Cardiac muscle cell (in vitro differentiated cells and primary cell): ENCODE data around the gene LHFPL4. TPM values are rescaled to one million over a fixed set of nuclear protein-coding genes. Genes with fewer than 3 reads are reported as not detected.
"Not testable (repeated sequence)": the region's sequence is repeated elsewhere in the genome, so short reads cannot be mapped to it uniquely, and the experiment has no call there.

Source experiments
- DNase-seq, 2 donors: peaks; one replicate each; pipeline versions ENCODE4 v3.0.0 to v3.0.0-alpha.2; 2010 to 2017; ENCODE audit warnings: low read depth in 1 of 2, low spot score in 1 of 2
- H3K27ac ChIP-seq: fragments of 200-600 bp; sonication (generic); 2 replicates; pipeline ENCODE4 v1.5.1; 2016
- H3K27me3 ChIP-seq: fragments of 200-600 bp; sonication (generic); 2 replicates; pipeline ENCODE4 v1.6.0; 2016; ENCODE audit warnings: control low read depth
- H3K36me3 ChIP-seq: fragments of 200-600 bp; sonication (generic); 2 replicates; pipeline ENCODE4 v1.5.1; 2016; ENCODE audit warnings: control low read depth
- H3K4me1 ChIP-seq: fragments of 200-600 bp; sonication (generic); 2 replicates; pipeline ENCODE4 v1.8.1; 2017; ENCODE audit warnings: low read depth, mild to moderate bottlenecking, mixed run types
- H3K4me3 ChIP-seq: fragments of 200-600 bp; sonication (generic); 2 replicates; pipeline ENCODE4 v1.5.1; 2016; ENCODE audit warnings: mild to moderate bottlenecking
- H3K9me3 ChIP-seq: fragments of 200-600 bp; sonication (generic); 2 replicates; pipeline ENCODE4 v1.5.1; 2017; ENCODE audit warnings: low read depth, mild to moderate bottlenecking, control low read depth
- CTCF ChIP-seq: IDR thresholded peaks from 2 replicates; pipeline ENCODE4 v1.5.1; 2012; ENCODE audit warnings: low read depth, mild to moderate bottlenecking, low read length
- polyA plus RNA-seq: library from polyadenylated mRNA; unstranded; fragments of >200 nt; fragmentation: Nextera tagmentation; extraction: Ambion mirVana; gene quantifications from 2 replicates; pipeline ENCODE4 v1.2.1, GENCODE V29; 2016
- total RNA-seq: library from RNA; depleted of rRNA; stranded (reverse); fragments of >200 nt; gene quantifications from 2 replicates; pipeline ENCODE4 v1.2.3, GENCODE V29; 2016

The LHFPL4 gene
- total and polyA plus RNA-seq, 2 experiments from 2014 or later, result 0.24 TPM; not detected in 1

DNA sequence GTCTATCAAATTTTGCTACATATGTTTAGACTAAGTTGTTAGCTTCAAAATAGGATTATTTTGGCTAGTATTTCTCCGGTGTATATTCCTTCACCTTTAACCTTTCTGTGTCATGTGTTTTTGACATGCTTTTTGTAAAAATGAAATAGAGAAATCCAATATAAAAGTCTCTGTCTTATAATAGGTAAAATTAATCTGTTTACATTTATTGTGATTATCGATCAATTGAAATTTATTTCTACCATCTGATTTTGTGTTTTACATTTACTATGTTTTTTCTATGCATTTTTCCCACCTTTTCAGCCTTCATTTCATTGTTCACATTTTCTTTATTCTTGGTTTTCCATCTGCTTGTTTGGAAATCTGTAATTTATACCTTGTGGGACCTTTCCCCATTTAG is 11.7 kb upstream of the LHFPL4 start:
- no peaks in the 10 kb centered on the region for H3K36me3 ChIP-seq
- no peaks in the 10 kb centered on the region for H3K4me1 ChIP-seq
- H3K27me3 ChIP-seq, result no peaks in the 10 kb centered on the region
- H3K9me3 ChIP-seq, result no peaks in the 10 kb centered on the region
- no peak overlapping the region for H3K4me3 ChIP-seq
- TF ChIP-seq CTCF, result no peak
- no peak for DNase-seq
- H3K27ac ChIP-seq, result no peak overlapping the region

DNA sequence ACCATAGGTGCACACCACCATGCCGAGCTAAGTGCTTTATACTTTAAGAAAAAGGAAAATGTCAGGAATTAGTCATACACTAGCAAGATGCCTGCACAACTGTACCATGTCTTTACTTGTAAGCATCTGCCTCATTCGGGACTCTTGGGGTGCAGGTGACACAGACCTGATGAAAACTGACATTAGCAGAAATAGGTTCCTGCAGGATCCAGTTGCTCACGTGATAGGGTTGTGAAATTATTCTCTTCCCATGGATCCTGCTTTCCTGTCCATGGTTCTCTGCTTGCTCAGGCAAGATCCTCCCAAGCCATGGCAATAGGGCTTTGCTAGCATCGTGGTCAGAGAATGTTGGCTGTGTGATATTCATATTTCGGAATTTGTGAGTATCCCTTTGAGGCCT is 10.2 kb upstream of the LHFPL4 start:
- no peak for TF ChIP-seq CTCF
- H3K9me3 ChIP-seq, result no peaks in the 10 kb centered on the region
- no peak overlapping the region for H3K27ac ChIP-seq
- H3K4me1 ChIP-seq, result no peaks in the 10 kb centered on the region
- no peaks in the 10 kb centered on the region for H3K27me3 ChIP-seq
- DNase-seq, result no peak
- no peak overlapping the region for H3K4me3 ChIP-seq
- no peaks in the 10 kb centered on the region for H3K36me3 ChIP-seq

GRCh38 chr3:9560056-9560455 is 6.4 kb upstream of the LHFPL4 start:
- peaks cover 20% of the 10 kb centered on the region for H3K27me3 ChIP-seq
- not testable (repeated sequence) for H3K4me1 ChIP-seq, H3K27ac ChIP-seq, H3K9me3 ChIP-seq, H3K36me3 ChIP-seq, H3K4me3 ChIP-seq, DNase-seq

DNA sequence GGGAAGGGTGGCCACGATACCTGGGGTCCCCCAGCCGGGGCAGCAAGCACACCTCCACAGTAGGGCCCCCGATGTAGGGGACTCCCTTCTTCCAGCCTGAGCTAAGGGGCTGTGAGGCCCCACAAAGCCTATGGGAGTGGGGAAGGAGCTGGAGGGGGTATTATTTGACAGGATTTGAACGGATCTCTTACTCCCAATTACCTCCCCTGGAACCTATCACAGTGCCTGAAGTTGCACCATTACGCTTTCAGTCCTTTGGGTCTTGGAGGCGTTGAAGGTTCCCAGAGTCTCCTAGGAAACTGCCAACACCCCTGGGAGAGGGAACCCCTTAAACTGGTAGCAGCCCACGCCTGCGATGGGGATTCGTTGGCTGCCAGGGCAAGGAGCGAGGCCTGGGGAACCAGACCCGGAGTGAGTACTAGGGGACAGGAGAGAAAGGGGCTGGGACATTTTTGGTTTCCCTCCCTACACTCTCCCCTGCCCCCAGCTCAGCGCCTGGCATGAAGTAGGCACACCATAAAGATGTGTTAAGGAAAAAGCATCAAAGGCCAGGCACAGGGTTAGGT is 409 bp upstream of the LHFPL4 start:
- no peaks in the 10 kb centered on the region for H3K36me3 ChIP-seq
- no peak for DNase-seq
- no peaks in the 10 kb centered on the region for H3K4me1 ChIP-seq
- no peak overlapping the region for H3K27ac ChIP-seq
- no peaks in the 10 kb centered on the region for H3K9me3 ChIP-seq
- no peak for TF ChIP-seq CTCF
- no peak overlapping the region for H3K4me3 ChIP-seq
- H3K27me3 ChIP-seq, result peaks cover 51% of the 10 kb centered on the region

- H3K27ac ChIP-seq, result no peak overlapping the region
- H3K4me1 ChIP-seq, result no peaks in the 10 kb centered on the region
- H3K4me3 ChIP-seq, result no peak overlapping the region
- TF ChIP-seq CTCF, result no peak
- H3K9me3 ChIP-seq, result no peaks in the 10 kb centered on the region
- DNase-seq, result peak; percentile 61 to 84
- H3K36me3 ChIP-seq, result no peaks in the 10 kb centered on the region
- peaks cover 45% of the 10 kb centered on the region for H3K27me3 ChIP-seq
These were observed 1.2 kb downstream of the LHFPL4 start for GRCh38 chr3:9552252-9552999.

DNA sequence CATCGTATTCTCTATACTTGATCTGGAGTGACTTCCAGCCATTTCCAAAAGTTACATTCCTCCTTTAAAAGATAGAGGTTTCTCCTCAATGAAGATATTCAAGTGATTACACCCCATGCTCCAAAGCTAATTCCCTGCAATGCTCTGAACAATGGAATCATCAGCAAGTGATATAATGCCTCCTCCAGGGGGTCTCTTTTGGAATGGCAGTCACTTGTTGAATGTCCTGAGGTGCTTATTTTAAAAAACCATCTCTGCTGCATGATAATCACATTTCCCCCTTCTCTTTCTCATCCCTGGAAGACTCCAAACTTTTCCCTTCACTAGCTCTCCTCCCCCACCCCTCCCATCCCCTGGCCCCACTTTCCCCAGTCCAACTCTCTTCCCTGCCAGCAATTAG is 2.6 kb downstream of the LHFPL4 start:
- TF ChIP-seq CTCF, result no peak
- Histone ChIP-seq H3K9me3 (no peaks in the 10 kb centered on the region), H3K4me1 (no peaks in the 10 kb centered on the region), H3K27ac (no peak overlapping the region), H3K4me3 (no peak overlapping the region), H3K36me3 (no peaks in the 10 kb centered on the region), H3K27me3 (peaks cover 41% of the 10 kb centered on the region)
- no peak for DNase-seq
